Tibial nerve (tissue), 4 donors: ENCODE measurements around the gene HECTD1. TPM values are rescaled to one million over a fixed set of nuclear protein-coding genes. Genes with fewer than 3 reads are reported as not detected.

Experiments
- DNase-seq, 2 donors: peaks; one replicate each; pipeline ENCODE4 v3.0.0-alpha.2; 2019; ENCODE audit warnings: low spot score in 2 of 2
- H3K27ac ChIP-seq, 4 donors: fragments of 200-600 bp; sonication (generic) in 3 of 4; one replicate each; pipeline ENCODE4 v1.5.1; 2017 to 2019; ENCODE audit warnings: mild to moderate bottlenecking in 1 of 4
- H3K27me3 ChIP-seq, 2 donors: fragments of 200-600 bp; sonication (generic) in 1 of 2; one replicate each; pipeline versions ENCODE4 v1.5.1 to v1.6.0; 2017 to 2019
- H3K36me3 ChIP-seq, 3 donors: fragments of 200-600 bp; sonication (generic); one replicate each; pipeline ENCODE4 v1.5.1; 2018 to 2019
- H3K4me1 ChIP-seq, 4 donors: fragments of 200-600 bp; sonication (generic) in 3 of 4; one replicate each; pipeline ENCODE4 v1.5.1; 2017 to 2019
- H3K4me3 ChIP-seq, 4 donors: fragments of 200-600 bp; sonication (generic) in 3 of 4; one replicate each; pipeline ENCODE4 v1.5.1; 2017 to 2019; ENCODE audit warnings: mild to moderate bottlenecking in 1 of 4, moderate library complexity in 1 of 4
- H3K9me3 ChIP-seq, 4 donors: fragments of 200-600 bp; sonication (generic) in 3 of 4; one replicate each; pipeline ENCODE4 v1.5.1; 2017 to 2019
- EP300 ChIP-seq, 2 donors: sonication (generic); formaldehyde crosslinking; IDR thresholded peaks; one replicate each; pipeline ENCODE4 v1.6.1; 2017; ENCODE audit warnings: antibody characterized with exemption in 2 of 2, mild to moderate bottlenecking in 1 of 2
- POLR2A ChIP-seq, 2 donors: fragments of 450-650 bp; IDR thresholded peaks; one replicate each; pipeline ENCODE4 v1.6.1; 2017; ENCODE audit warnings: antibody characterized with exemption in 2 of 2, mild to moderate bottlenecking in 2 of 2, moderate library complexity in 2 of 2
- WGBS, 2 donors: methylation state at CpG; one replicate each; pipeline ENCODE4 v1.1.5; 2018; 5-methylcytosine and 5-hydroxymethylcytosine counted together
- small RNA-seq: library from RNA; depleted of rRNA; stranded (forward); fragments of <200 nt; gene quantifications from one replicate; pipeline ENCODE3, GENCODE V24; 2016
- total RNA-seq, 4 donors: library from RNA; depleted of rRNA; stranded (reverse); fragments of >200 nt; gene quantifications; one replicate each; pipeline ENCODE4 v1.1.0, GENCODE V29; 2016
- TF ChIP-seq, protein P1 (sequence below), 5 experiments: fragments of 200-600 bp in 3 of 5; fragments of 450-650 bp in 2 of 5; sonication (generic) in 3 of 5; IDR thresholded peaks; one replicate each; pipeline ENCODE4 v1.5.1; 2016 to 2019; ENCODE audit warnings: antibody characterized with exemption in 5 of 5, mild to moderate bottlenecking in 3 of 5, moderate library complexity in 2 of 5

Gene HECTD1
- total RNA-seq, 4 donors from 2014 or later = 183 to 225 (median 207) TPM

DNA sequence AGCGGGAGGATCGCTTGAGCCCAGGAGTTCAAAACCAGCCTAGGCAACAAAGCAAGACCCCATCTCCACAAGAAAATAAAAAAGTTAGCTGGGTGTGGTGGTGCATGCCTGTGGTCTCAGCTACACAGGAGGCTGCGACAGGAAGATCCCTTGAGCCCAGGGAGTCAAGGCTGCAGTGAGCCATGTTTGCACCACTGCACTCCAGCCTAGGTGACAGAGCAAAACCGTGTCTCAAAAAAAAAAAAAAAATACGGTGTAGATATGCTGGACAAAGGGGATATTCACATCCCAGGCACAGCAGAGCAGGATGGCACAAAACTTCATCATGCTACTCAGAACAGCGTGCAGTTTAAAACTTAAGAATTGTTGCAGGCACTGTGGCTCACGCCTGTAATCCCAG is 156.6 kb downstream of the HECTD1 start:
- TF ChIP-seq, protein P1, sequence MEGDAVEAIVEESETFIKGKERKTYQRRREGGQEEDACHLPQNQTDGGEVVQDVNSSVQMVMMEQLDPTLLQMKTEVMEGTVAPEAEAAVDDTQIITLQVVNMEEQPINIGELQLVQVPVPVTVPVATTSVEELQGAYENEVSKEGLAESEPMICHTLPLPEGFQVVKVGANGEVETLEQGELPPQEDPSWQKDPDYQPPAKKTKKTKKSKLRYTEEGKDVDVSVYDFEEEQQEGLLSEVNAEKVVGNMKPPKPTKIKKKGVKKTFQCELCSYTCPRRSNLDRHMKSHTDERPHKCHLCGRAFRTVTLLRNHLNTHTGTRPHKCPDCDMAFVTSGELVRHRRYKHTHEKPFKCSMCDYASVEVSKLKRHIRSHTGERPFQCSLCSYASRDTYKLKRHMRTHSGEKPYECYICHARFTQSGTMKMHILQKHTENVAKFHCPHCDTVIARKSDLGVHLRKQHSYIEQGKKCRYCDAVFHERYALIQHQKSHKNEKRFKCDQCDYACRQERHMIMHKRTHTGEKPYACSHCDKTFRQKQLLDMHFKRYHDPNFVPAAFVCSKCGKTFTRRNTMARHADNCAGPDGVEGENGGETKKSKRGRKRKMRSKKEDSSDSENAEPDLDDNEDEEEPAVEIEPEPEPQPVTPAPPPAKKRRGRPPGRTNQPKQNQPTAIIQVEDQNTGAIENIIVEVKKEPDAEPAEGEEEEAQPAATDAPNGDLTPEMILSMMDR (IDR thresholded peaks at IDR 0.05) = no peak
- TF ChIP-seq POLR2A (IDR thresholded peaks at IDR 0.05) (no peak), EP300 (IDR thresholded peaks at IDR 0.05) (no peak)
- no peak for DNase-seq
- Histone ChIP-seq H3K36me3 (no peaks in the 10 kb centered on the region), H3K4me1 (peaks cover 0 to 5% (median 0%) of the 10 kb centered on the region in 4 donors), H3K27me3 (no peaks in the 10 kb centered on the region), H3K9me3 (no peaks in the 10 kb centered on the region), H3K27ac (no peak overlapping the region), H3K4me3 (no peak overlapping the region)
- 75 to 76% methylated on average over 7 of the region's 7 CpGs for WGBS, 2 donors

Small RNAs within 50 kb of the gene (small RNA-seq; reads per million reads assigned to genes)
- gene RF00019 (not detected), gene RNU6-541P (not detected)

Other genes with a start within 250 kb of the HECTD1 start
- 10 to 100 TPM in 2 of 4 donors, 1 to 10 TPM in 2; 7.2 to 36.1 (median 16.3) TPM for gene AP4S1, start 182.1 kb downstream of the HECTD1 start, total RNA-seq
- gene STRN3, start 181.4 kb downstream of the HECTD1 start, total RNA-seq = 10 to 100 TPM; 33.5 to 68.8 (median 57.0) TPM
- gene HEATR5A, start 212.8 kb upstream of the HECTD1 start, total RNA-seq = 10 to 100 TPM; 22.9 to 32.0 (median 25.8) TPM
- 10 to 100 TPM; 40.0 to 63.4 (median 47.4) TPM for gene DTD2, start 249.7 kb upstream of the HECTD1 start, total RNA-seq